Gastroesophageal sphincter (tissue), 3 donors: Measurements from ENCODE around the gene C7orf25.

ENCODE experiments used
- CTCF ChIP-seq, 4 experiments: fragments of 200-600 bp in 2 of 4; fragments of 450-650 bp in 2 of 4; sonication (generic) in 1 of 4; IDR thresholded peaks; one replicate each; pipeline ENCODE4 v1.5.1; 2017 to 2019; ENCODE audit warnings: antibody characterized with exemption in 4 of 4, mild to moderate bottlenecking in 2 of 4, moderate library complexity in 2 of 4
- POLR2A ChIP-seq, 2 donors: fragments of 450-650 bp; IDR thresholded peaks; one replicate each; pipeline ENCODE4 v1.6.1; 2017; ENCODE audit warnings: antibody characterized with exemption in 2 of 2, mild to moderate bottlenecking in 2 of 2, moderate library complexity in 1 of 2
- POLR2AphosphoS5 ChIP-seq: sonication (generic); formaldehyde crosslinking; IDR thresholded peaks from one replicate; pipeline ENCODE4 v1.6.1; 2017; ENCODE audit warnings: antibody characterized with exemption

- TF ChIP-seq CTCF (IDR thresholded peaks at IDR 0.05): no peak
- no peak for TF ChIP-seq POLR2A (IDR thresholded peaks at IDR 0.05)
- TF ChIP-seq POLR2AphosphoS5: no peak
Observed at GRCh38 chr7:42924223-42924838, 12.5 kb upstream of the C7orf25 start.
